Measurements from ENCODE around the gene THAP4.

THAP4 gene

DNA sequence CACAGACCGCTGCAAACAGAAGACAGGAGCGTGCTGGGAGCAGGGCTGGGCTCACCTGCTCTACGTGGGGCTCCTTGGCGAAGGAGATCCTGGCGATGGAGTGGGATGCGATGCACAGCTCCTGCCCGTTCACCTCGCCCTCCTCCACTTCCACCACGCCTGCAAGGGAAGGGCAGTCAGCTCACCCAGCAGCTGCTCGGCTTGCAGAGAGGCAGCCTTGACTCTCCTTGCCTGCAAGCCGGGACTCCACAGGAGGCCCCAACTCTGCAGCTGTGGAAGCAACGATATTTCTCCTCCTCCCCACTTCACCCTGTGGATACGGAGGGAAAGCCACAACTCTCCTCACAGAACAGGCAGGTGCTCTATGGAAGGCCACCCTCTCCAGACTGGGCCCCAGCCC lies 35.1 kb downstream of the THAP4 start:
- no peak for DNase-seq (ENCODE audit: low read depth)
- H3K4me3 ChIP-seq (replicated peaks; ENCODE audit: low read depth, low read length), result no peak overlapping the region
- TF ChIP-seq, protein P1, sequence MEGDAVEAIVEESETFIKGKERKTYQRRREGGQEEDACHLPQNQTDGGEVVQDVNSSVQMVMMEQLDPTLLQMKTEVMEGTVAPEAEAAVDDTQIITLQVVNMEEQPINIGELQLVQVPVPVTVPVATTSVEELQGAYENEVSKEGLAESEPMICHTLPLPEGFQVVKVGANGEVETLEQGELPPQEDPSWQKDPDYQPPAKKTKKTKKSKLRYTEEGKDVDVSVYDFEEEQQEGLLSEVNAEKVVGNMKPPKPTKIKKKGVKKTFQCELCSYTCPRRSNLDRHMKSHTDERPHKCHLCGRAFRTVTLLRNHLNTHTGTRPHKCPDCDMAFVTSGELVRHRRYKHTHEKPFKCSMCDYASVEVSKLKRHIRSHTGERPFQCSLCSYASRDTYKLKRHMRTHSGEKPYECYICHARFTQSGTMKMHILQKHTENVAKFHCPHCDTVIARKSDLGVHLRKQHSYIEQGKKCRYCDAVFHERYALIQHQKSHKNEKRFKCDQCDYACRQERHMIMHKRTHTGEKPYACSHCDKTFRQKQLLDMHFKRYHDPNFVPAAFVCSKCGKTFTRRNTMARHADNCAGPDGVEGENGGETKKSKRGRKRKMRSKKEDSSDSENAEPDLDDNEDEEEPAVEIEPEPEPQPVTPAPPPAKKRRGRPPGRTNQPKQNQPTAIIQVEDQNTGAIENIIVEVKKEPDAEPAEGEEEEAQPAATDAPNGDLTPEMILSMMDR (IDR thresholded peaks at IDR 0.05; ENCODE audit: low read length, missing control alignments), result no peak

DNA sequence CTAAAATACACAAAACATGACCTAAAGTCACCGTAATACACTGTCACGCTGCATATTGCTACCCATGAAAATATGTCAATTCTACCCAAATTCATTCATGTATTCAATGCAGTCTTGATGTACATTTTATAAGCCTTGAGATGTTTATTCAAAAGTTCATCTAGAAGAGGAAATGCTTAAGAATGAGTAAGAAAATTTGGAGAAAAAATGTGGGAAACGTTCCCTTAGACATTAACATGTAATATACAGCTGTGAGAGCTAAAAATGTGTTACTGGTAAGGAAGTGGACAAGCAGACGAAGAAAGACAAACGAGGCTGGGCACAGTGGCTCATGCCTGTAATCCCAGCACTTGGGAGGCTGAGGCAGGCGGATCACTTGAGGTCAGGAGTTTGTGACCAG lies 37.3 kb downstream of the THAP4 start:
- TF ChIP-seq, protein P1 (IDR thresholded peaks at IDR 0.05; ENCODE audit: low read length, missing control alignments), result no peak
- H3K4me3 ChIP-seq (replicated peaks; ENCODE audit: low read depth, low read length), result no peak overlapping the region
- no peak for DNase-seq (ENCODE audit: low read depth)

- peak; percentile 18 for DNase-seq (ENCODE audit: low read depth)
- H3K4me3 ChIP-seq (replicated peaks; ENCODE audit: low read depth, low read length), result no peak overlapping the region
- TF ChIP-seq, protein P1 (IDR thresholded peaks at IDR 0.05; ENCODE audit: low read length, missing control alignments), result peak; percentile 19
These were observed 38.5 kb downstream of the THAP4 start for GRCh38 chr2:241598487-241598886.

DNA sequence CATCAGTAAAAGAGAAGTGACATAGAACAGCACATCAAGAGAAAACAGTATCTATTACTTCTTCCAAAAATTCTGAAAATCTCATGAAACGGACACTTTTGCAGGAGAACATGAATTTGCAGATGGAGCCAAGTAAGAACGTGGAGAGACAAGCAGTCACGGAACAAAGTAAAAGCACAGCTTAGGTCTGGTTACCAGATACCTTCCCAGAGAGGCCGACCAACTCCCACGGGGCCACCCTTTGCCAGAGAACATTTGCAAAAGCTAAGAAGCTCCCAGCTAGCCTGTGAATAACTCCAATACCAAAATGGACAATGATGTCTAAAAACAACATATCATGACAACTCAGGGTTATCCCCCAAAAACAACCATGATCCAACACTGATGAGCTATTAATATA lies 38.9 kb downstream of the THAP4 start:
- DNase-seq (ENCODE audit: low read depth), result no peak
- TF ChIP-seq, protein P1 (IDR thresholded peaks at IDR 0.05; ENCODE audit: low read length, missing control alignments), result no peak
- no peak overlapping the region for H3K4me3 ChIP-seq (replicated peaks; ENCODE audit: low read depth, low read length)

DNA sequence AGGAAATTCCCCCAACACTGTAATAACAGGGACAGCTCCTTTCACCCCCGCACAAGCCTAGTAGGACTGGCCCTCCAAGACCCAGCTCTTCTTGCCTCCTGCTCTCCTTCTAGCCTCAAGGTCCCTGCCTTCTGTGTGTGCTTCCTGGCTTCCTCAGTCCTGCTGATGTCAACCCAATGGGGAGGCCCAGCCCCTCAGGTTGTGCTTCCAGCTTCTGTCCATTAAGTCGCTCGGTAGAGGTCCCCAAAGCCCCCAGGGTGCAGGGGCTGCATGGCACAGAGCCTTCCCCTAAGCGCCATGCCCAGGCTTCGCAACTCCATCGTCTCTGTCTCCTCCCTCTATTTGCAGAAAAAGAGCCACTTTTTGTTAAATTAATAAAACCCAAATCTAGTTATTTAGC lies 39.4 kb downstream of the THAP4 start:
- DNase-seq (ENCODE audit: low read depth), result no peak
- H3K4me3 ChIP-seq (replicated peaks; ENCODE audit: low read depth, low read length), result no peak overlapping the region
- TF ChIP-seq, protein P1 (IDR thresholded peaks at IDR 0.05; ENCODE audit: low read length, missing control alignments), result no peak

- TF ChIP-seq, protein P1 (IDR thresholded peaks at IDR 0.05; ENCODE audit: low read length, missing control alignments), result peak; percentile 29
- DNase-seq (ENCODE audit: low read depth), result no peak
- H3K4me3 ChIP-seq (replicated peaks; ENCODE audit: low read depth, low read length), result no peak overlapping the region
These were observed 41.3 kb downstream of the THAP4 start for GRCh38 chr2:241595600-241596140.

- DNase-seq (ENCODE audit: low read depth), result no peak
- H3K4me3 ChIP-seq (replicated peaks; ENCODE audit: low read depth, low read length), result no peak overlapping the region
- TF ChIP-seq, protein P1 (IDR thresholded peaks at IDR 0.05; ENCODE audit: low read length, missing control alignments), result no peak
These were observed 43.7 kb downstream of the THAP4 start for GRCh38 chr2:241593271-241593670.

Measured in fibroblast of pulmonary artery (primary cell).